Mesendoderm (in vitro differentiated cells): ENCODE measurements around the gene ST6GAL1.

Experiments
- DNase-seq: peaks from one replicate; pipeline ENCODE4 v3.0.0; 2013
- H2AK5ac ChIP-seq: 2 replicates; pipeline ENCODE4 v1.6.1; 2013; ENCODE audit warnings: low read length, inconsistent platforms
- H2BK120ac ChIP-seq: 2 replicates; pipeline ENCODE4 v1.6.1; 2013; ENCODE audit warnings: low read depth, mild to moderate bottlenecking, low read length, moderate library complexity, mixed read lengths
- H2BK15ac ChIP-seq: replicated peaks from 2 replicates; pipeline ENCODE4 v1.6.1; 2013; ENCODE audit warnings: low read depth, mild to moderate bottlenecking, moderate library complexity
- H2BK5ac ChIP-seq: 2 replicates; pipeline ENCODE4 v1.6.1; 2013; ENCODE audit warnings: low read length, inconsistent platforms
- H3K18ac ChIP-seq: 2 replicates; pipeline ENCODE4 v1.6.1; 2013; ENCODE audit warnings: mild to moderate bottlenecking, low read length, mixed read lengths
- H3K23ac ChIP-seq: one replicate; pipeline ENCODE4 v1.6.1; 2013; ENCODE audit warnings: low read length
- H3K27ac ChIP-seq: 2 replicates; pipeline ENCODE4 v1.5.1; 2013; ENCODE audit warnings: low read depth, mild to moderate bottlenecking, inconsistent platforms, low read length, moderate library complexity
- H3K27me3 ChIP-seq: 2 replicates; pipeline ENCODE4 v1.6.1; 2013; ENCODE audit warnings: low read length, control low read depth, mild to moderate bottlenecking, inconsistent platforms; ENCODE audit not compliant: insufficient read depth, poor library complexity
- H3K36me3 ChIP-seq: 2 replicates; pipeline ENCODE4 v1.6.1; 2013; ENCODE audit warnings: low read length, inconsistent platforms; ENCODE audit not compliant: control insufficient read depth, insufficient read depth
- H3K4ac ChIP-seq: one replicate; pipeline ENCODE4 v1.6.1; 2013; ENCODE audit warnings: low read depth, mild to moderate bottlenecking, low read length, moderate library complexity
- H3K4me1 ChIP-seq: 2 replicates; pipeline ENCODE4 v1.6.1; 2013; ENCODE audit warnings: low read depth, low read length, inconsistent platforms; ENCODE audit not compliant: control insufficient read depth
- H3K4me2 ChIP-seq: 2 replicates; pipeline ENCODE4 v1.6.1; 2013; ENCODE audit warnings: low read length
- H3K4me3 ChIP-seq: 2 replicates; pipeline ENCODE4 v1.5.1; 2013; ENCODE audit warnings: mild to moderate bottlenecking, low read length
- H3K56ac ChIP-seq: one replicate; pipeline ENCODE4 v1.6.1; 2013; ENCODE audit warnings: low read length
- H3K79me1 ChIP-seq: 2 replicates; pipeline ENCODE4 v1.6.1; 2013; ENCODE audit warnings: low read length, inconsistent platforms
- H3K79me2 ChIP-seq: 2 replicates; pipeline ENCODE4 v1.6.1; 2013; ENCODE audit warnings: mild to moderate bottlenecking, low read length; ENCODE audit not compliant: control insufficient read depth, insufficient read depth
- H3K9ac ChIP-seq: 2 replicates; pipeline ENCODE4 v1.6.1; 2013; ENCODE audit warnings: low read length, inconsistent platforms
- H4K5ac ChIP-seq: one replicate; pipeline ENCODE4 v1.6.1; 2013; ENCODE audit warnings: low read length
- H4K8ac ChIP-seq: one replicate; pipeline ENCODE4 v1.6.1; 2013; ENCODE audit warnings: low read depth, mild to moderate bottlenecking, control low read depth, low read length, moderate library complexity
- WGBS: extraction: QIAGEN DNeasy Blood & Tissue Kit; methylation state at CpG from one replicate; pipeline ENCODE4 v1.1.7; 2013; ENCODE audit warnings: low lambda C conversion rate, missing lambda C conversion rate; ENCODE audit not compliant: insufficient coverage; ENCODE audit errors: extremely low coverage; 5-methylcytosine and 5-hydroxymethylcytosine counted together

Gene ST6GAL1

DNA sequence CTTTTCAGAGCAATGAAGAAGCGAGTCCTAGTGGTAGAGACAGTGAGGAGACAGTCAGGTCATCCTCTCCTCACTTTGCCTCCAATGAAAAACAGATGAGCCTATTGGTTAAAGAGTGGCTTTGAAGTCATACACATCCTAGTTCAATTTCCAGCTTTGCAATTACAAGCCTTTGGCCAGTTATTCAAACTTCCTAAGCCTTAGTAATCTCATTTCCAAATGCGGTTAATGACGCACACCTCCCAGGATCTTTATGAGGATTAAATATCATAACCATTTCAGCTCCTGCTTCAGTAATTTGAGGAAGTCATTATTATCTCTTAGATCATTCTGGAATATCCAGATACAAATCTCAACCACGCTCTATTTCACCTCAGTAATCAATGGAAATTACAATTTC lies 10.0 kb upstream of the ST6GAL1 start:
- WGBS: no CpG with 5 or more reads among the region's 4 CpGs

DNA sequence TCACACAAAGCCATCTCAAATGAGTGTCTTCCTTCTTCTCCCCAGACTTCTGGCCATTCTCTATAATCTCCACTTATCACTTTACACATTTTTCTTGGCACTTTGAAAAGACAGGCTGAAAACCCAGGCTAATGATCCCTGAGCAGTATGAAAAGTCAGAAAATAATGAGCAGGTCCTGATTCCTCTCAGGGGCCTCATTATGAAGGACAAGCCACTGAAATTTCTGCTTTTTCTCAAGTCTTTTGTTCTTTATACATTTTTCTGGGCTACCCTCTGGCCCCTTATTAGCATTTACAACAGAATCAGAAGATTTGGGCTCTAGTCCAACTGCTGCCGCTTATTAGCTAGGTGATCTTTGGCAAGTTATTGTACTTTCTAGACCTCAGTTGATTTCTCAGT lies 9.5 kb upstream of the ST6GAL1 start:
- no peak overlapping the region for H3K56ac ChIP-seq
- H3K4me1 ChIP-seq: peaks cover 2% of the 10 kb centered on the region
- WGBS: no CpG with 5 or more reads among the region's 1 CpG
- no peak overlapping the region for H2BK5ac ChIP-seq
- no peak overlapping the region for H2BK15ac ChIP-seq
- no peak overlapping the region for H3K27ac ChIP-seq
- H3K4me2 ChIP-seq: no peak overlapping the region
- H3K4me3 ChIP-seq: no peak overlapping the region
- no peak overlapping the region for H4K8ac ChIP-seq
- H3K36me3 ChIP-seq: no peaks in the 10 kb centered on the region
- no peak overlapping the region for H3K23ac ChIP-seq
- no peak overlapping the region for H3K4ac ChIP-seq
- H2BK120ac ChIP-seq: no peak overlapping the region
- no peak overlapping the region for H2AK5ac ChIP-seq
- DNase-seq: no peak
- no peaks in the 10 kb centered on the region for H3K27me3 ChIP-seq
- H3K18ac ChIP-seq: no peak overlapping the region
- no peaks in the 10 kb centered on the region for H3K79me2 ChIP-seq
- no peak overlapping the region for H4K5ac ChIP-seq
- H3K79me1 ChIP-seq: no peaks in the 10 kb centered on the region
- H3K9ac ChIP-seq: no peak overlapping the region

More for the DNA sequence above, 10.0 kb upstream of the ST6GAL1 start:
- H3K27me3 ChIP-seq: no peaks in the 10 kb centered on the region
- H3K79me2 ChIP-seq: no peaks in the 10 kb centered on the region
- H3K56ac ChIP-seq: no peak overlapping the region
- H3K36me3 ChIP-seq: no peaks in the 10 kb centered on the region
- no peak overlapping the region for H2BK5ac ChIP-seq
- H3K4me1 ChIP-seq: peaks cover 2% of the 10 kb centered on the region
- no peaks in the 10 kb centered on the region for H3K79me1 ChIP-seq
- no peak overlapping the region for H3K9ac ChIP-seq
- no peak for DNase-seq
- no peak overlapping the region for H3K4me2 ChIP-seq
- no peak overlapping the region for H2BK15ac ChIP-seq
- H2AK5ac ChIP-seq: no peak overlapping the region
- no peak overlapping the region for H3K4me3 ChIP-seq
- H3K27ac ChIP-seq: no peak overlapping the region
- H3K18ac ChIP-seq: no peak overlapping the region
- H3K4ac ChIP-seq: no peak overlapping the region
- H4K5ac ChIP-seq: no peak overlapping the region
- H3K23ac ChIP-seq: no peak overlapping the region
- no peak overlapping the region for H4K8ac ChIP-seq
- H2BK120ac ChIP-seq: no peak overlapping the region

DNA sequence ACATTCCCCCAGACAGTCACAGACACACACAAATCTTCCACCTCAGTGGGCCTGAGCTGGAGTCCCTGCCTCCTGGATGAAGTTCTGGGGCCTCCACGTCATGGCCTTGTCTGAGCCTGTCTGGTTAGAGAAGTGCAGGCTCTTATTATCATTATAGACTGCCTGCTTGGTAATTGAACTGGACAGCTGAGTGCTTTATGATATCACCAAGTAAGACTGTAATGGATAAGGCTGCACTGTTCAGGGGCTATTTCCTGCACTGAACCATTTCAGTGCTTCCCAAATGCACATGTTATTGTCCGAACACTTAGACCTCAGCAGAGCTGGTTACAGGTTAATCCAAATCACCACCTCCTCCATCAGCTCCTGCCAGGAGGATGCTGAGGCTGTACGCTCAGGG lies 8.7 kb upstream of the ST6GAL1 start:
- DNase-seq: no peak
- Histone ChIP-seq H3K4me2 (no peak overlapping the region), H3K23ac (no peak overlapping the region), H3K56ac (no peak overlapping the region), H3K4me1 (no peaks in the 10 kb centered on the region), H3K4me3 (no peak overlapping the region), H2BK15ac (no peak overlapping the region), H4K5ac (no peak overlapping the region), H2AK5ac (no peak overlapping the region), H4K8ac (no peak overlapping the region), H3K27me3 (no peaks in the 10 kb centered on the region), H2BK120ac (no peak overlapping the region), H3K4ac (no peak overlapping the region), H3K27ac (no peak overlapping the region), H3K36me3 (no peaks in the 10 kb centered on the region), H3K9ac (no peak overlapping the region), H2BK5ac (no peak overlapping the region), H3K79me2 (no peaks in the 10 kb centered on the region), H3K79me1 (no peaks in the 10 kb centered on the region), H3K18ac (no peak overlapping the region)
- WGBS: no CpG with 5 or more reads among the region's 3 CpGs

DNA sequence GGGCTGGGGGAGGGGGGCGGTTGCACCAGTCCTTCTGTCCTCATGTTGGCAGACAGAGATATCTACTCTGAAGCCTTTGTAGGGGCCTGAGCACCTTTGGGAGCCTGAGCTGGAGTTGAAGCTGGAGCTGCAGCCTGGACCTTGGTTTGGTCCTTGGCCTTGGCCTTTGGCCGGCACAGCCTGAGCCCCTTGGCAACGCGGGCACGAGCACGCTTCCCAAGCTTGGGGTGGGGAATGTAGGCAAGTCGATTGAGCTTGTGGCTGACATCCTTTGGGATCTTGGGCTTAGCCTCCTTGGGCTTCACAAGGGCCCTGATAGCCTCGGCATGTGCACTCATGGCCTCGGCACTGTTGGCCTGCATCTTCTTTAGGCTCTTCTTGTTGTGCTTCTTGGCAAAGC lies 8.1 kb upstream of the ST6GAL1 start:
- Histone ChIP-seq H2BK120ac (no peak overlapping the region), H3K27me3 (no peaks in the 10 kb centered on the region), H3K4me1 (no peaks in the 10 kb centered on the region), H3K27ac (no peak overlapping the region), H3K4ac (no peak overlapping the region), H3K56ac (no peak overlapping the region), H3K36me3 (no peaks in the 10 kb centered on the region), H3K79me2 (no peaks in the 10 kb centered on the region), H4K5ac (no peak overlapping the region), H2BK5ac (no peak overlapping the region), H3K23ac (no peak overlapping the region), H4K8ac (no peak overlapping the region), H2AK5ac (peak overlapping the region; percentile 24), H3K9ac (no peak overlapping the region), H3K4me2 (no peak overlapping the region), H3K79me1 (no peaks in the 10 kb centered on the region), H3K18ac (no peak overlapping the region), H2BK15ac (no peak overlapping the region), H3K4me3 (no peak overlapping the region)
- WGBS: no CpG with 5 or more reads among the region's 9 CpGs
- DNase-seq: no peak

DNA sequence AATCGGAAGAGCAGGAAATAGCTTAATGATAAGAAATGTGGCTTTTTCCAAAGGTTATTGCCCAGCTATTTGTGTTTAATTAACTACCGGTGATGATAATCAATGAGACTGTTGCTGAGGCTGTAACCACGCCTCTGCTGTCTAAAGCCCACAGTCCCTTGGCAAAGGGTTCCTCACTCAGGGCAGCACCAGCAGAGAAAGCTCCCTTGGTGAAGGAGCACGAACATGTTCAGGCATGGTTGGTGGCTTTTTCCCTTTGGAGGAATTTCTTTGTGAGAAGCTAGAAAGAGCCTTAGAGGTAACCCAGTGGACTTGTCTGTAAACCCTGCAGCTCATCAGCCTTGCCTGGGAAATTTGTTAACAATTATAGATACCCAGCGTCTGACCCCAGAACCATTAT lies 7.5 kb upstream of the ST6GAL1 start:
- H3K56ac ChIP-seq: no peak overlapping the region
- no peak overlapping the region for H2BK5ac ChIP-seq
- no peaks in the 10 kb centered on the region for H3K79me2 ChIP-seq
- DNase-seq: no peak
- no peak overlapping the region for H4K5ac ChIP-seq
- H3K4me1 ChIP-seq: no peaks in the 10 kb centered on the region
- no peak overlapping the region for H3K4ac ChIP-seq
- no peaks in the 10 kb centered on the region for H3K36me3 ChIP-seq
- no peaks in the 10 kb centered on the region for H3K27me3 ChIP-seq
- H3K27ac ChIP-seq: no peak overlapping the region
- no peak overlapping the region for H2AK5ac ChIP-seq
- H3K4me2 ChIP-seq: no peak overlapping the region
- no peak overlapping the region for H2BK120ac ChIP-seq
- H3K9ac ChIP-seq: no peak overlapping the region
- H4K8ac ChIP-seq: no peak overlapping the region
- no peak overlapping the region for H3K4me3 ChIP-seq
- H3K18ac ChIP-seq: no peak overlapping the region
- H3K79me1 ChIP-seq: no peaks in the 10 kb centered on the region
- no peak overlapping the region for H2BK15ac ChIP-seq
- H3K23ac ChIP-seq: no peak overlapping the region
- no CpG with 5 or more reads among the region's 5 CpGs for WGBS

DNA sequence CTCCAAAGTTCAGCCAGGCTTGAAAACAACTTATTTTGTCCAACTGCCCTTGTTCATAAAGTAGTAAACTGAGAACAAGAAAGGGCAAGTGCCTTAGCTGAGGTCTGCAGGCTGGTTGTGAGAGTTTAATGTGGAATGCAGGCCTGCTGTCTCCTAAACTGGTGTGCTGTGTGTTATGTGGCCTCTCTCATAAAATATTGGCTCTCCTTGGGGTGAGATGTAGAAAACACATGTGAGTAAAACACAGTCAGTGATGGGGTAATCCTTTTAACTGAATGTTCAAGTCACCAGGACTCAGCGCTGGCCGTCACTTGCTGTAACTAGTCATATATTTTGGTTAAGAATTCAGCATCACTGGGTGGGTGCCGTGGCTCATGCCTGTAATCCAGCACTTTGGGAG lies 7.1 kb upstream of the ST6GAL1 start:
- Histone ChIP-seq H2BK5ac (no peak overlapping the region), H2BK120ac (no peak overlapping the region), H3K56ac (no peak overlapping the region), H3K9ac (no peak overlapping the region), H3K4me3 (no peak overlapping the region), H3K4me2 (no peak overlapping the region), H3K4me1 (no peaks in the 10 kb centered on the region), H3K23ac (no peak overlapping the region), H4K5ac (no peak overlapping the region), H2BK15ac (no peak overlapping the region), H2AK5ac (no peak overlapping the region), H3K79me1 (no peaks in the 10 kb centered on the region), H3K79me2 (no peaks in the 10 kb centered on the region), H3K27me3 (no peaks in the 10 kb centered on the region), H3K4ac (no peak overlapping the region), H3K36me3 (no peaks in the 10 kb centered on the region), H3K18ac (no peak overlapping the region), H3K27ac (no peak overlapping the region), H4K8ac (no peak overlapping the region)
- DNase-seq: no peak
- WGBS: no CpG with 5 or more reads among the region's 3 CpGs
